ENCODE data around the gene PFDN1. TPM values are rescaled to one million over a fixed set of nuclear protein-coding genes. Genes with fewer than 3 reads are reported as not detected.
"Not testable (repeated sequence)": the region's sequence is repeated elsewhere in the genome, so short reads cannot be mapped to it uniquely, and the experiment has no call there.

Gene PFDN1
- total RNA-seq, 1 experiment from 2014 or later, result 54.4 TPM

- in situ Hi-C loops (cut with HindIII; ENCODE audit: low pct_unique_long_range_greater_than_20kb, low sequenced_read_pairs), result no loop called here
- ChIA-PET CTCF (interaction anchor here (0.6 to 5.1 kb wide), 8 partner anchors 8 to 157 kb away, joined by 4 to 79 read pairs (median 6); partner anchors contain the start of gene PFDN1), POLR2A (no interaction called here)
Measured at GRCh38 chr5:140344683-140345423, 42.0 kb upstream of the PFDN1 start.

GRCh38 chr5:140343849-140344248 is 40.9 kb upstream of the PFDN1 start:
- in situ Hi-C loops (cut with HindIII; ENCODE audit: low pct_unique_long_range_greater_than_20kb, low sequenced_read_pairs), result not testable (repeated sequence)

More at GRCh38 chr5:140344683-140345423, 42.0 kb upstream of the PFDN1 start:
- no peaks in the 10 kb centered on the region for H3K9me3 ChIP-seq (ENCODE audit: control insufficient read depth, insufficient read depth, low read depth, low read length)
- H3K27me3 ChIP-seq (ENCODE audit: control insufficient read depth, insufficient read depth, low read length), result no peaks in the 10 kb centered on the region
- no TSS peak for BruUV-seq (replicated peaks)
- peak overlapping the region; percentile 63 to 68 for H3K4me3 ChIP-seq (ENCODE audit: low read depth in 2 of 2, low read length in 2 of 2)
- H3K4me1 ChIP-seq (ENCODE audit: control insufficient read depth, insufficient read depth, low read length), result peaks cover 14% of the 10 kb centered on the region
- ATAC-seq (no peak), DNase-seq (ENCODE audit: low read depth, low spot score) (no peak)
- no peak overlapping the region; the same call in 1 of the 2 replicates for H3K27ac ChIP-seq (ENCODE audit: low read length)
- intact Hi-C loops (cut with micrococcal nuclease; ENCODE audit: unreplicated experiment), result no loop called here
- TF ChIP-seq SIN3A (IDR thresholded peaks at IDR 0.05; ENCODE audit: borderline replicate concordance, insufficient read depth, low read depth, low read length), result no peak
- TF ChIP-seq, protein P1, sequence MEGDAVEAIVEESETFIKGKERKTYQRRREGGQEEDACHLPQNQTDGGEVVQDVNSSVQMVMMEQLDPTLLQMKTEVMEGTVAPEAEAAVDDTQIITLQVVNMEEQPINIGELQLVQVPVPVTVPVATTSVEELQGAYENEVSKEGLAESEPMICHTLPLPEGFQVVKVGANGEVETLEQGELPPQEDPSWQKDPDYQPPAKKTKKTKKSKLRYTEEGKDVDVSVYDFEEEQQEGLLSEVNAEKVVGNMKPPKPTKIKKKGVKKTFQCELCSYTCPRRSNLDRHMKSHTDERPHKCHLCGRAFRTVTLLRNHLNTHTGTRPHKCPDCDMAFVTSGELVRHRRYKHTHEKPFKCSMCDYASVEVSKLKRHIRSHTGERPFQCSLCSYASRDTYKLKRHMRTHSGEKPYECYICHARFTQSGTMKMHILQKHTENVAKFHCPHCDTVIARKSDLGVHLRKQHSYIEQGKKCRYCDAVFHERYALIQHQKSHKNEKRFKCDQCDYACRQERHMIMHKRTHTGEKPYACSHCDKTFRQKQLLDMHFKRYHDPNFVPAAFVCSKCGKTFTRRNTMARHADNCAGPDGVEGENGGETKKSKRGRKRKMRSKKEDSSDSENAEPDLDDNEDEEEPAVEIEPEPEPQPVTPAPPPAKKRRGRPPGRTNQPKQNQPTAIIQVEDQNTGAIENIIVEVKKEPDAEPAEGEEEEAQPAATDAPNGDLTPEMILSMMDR (IDR thresholded peaks at IDR 0.05), result no peak
- no peak for TF ChIP-seq REST (IDR thresholded peaks at IDR 0.05; ENCODE audit: insufficient read depth in 1 of 2, low read depth in 2 of 2, low read length in 1 of 2)
- no peak for TF ChIP-seq POLR2AphosphoS5 (IDR thresholded peaks at IDR 0.05; ENCODE audit: low read depth, low read length)
- no peak for TF ChIP-seq TCF7L2 (IDR thresholded peaks at IDR 0.05; ENCODE audit: low read depth, low read length)
- H3K36me3 ChIP-seq (ENCODE audit: control insufficient read depth, insufficient read depth, low read length), result no peaks in the 10 kb centered on the region

GRCh38 chr5:140342896-140343295 is 40.0 kb upstream of the PFDN1 start:
- ChIA-PET POLR2A (interaction anchor here (0.6 kb wide), 1 partner anchor 15 kb away, joined by 13 read pairs; no protein-coding TSS in a partner anchor), CTCF (no interaction called here)
- no TSS peak for BruUV-seq (replicated peaks)
- ATAC-seq (no peak), DNase-seq (ENCODE audit: low read depth, low spot score) (no peak)
- no peaks in the 10 kb centered on the region for H3K9me3 ChIP-seq (ENCODE audit: control insufficient read depth, insufficient read depth, low read depth, low read length)
- H3K4me3 ChIP-seq (ENCODE audit: low read depth in 2 of 2, low read length in 2 of 2), result no peak overlapping the region
- in situ Hi-C loops (cut with HindIII; ENCODE audit: low pct_unique_long_range_greater_than_20kb, low sequenced_read_pairs), result no loop called here
- peaks cover 14% of the 10 kb centered on the region for H3K4me1 ChIP-seq (ENCODE audit: control insufficient read depth, insufficient read depth, low read length)
- no peaks in the 10 kb centered on the region for H3K27me3 ChIP-seq (ENCODE audit: control insufficient read depth, insufficient read depth, low read length)
- TF ChIP-seq POLR2AphosphoS5 (IDR thresholded peaks at IDR 0.05; ENCODE audit: low read depth, low read length) (no peak), REST (IDR thresholded peaks at IDR 0.05; ENCODE audit: insufficient read depth in 1 of 2, low read depth in 2 of 2, low read length in 1 of 2) (no peak), SIN3A (IDR thresholded peaks at IDR 0.05; ENCODE audit: borderline replicate concordance, insufficient read depth, low read depth, low read length) (no peak), TCF7L2 (IDR thresholded peaks at IDR 0.05; ENCODE audit: low read depth, low read length) (no peak)
- TF ChIP-seq, protein P1 (IDR thresholded peaks at IDR 0.05), result no peak
- no peak overlapping the region for H3K27ac ChIP-seq (ENCODE audit: low read length)
- no peaks in the 10 kb centered on the region for H3K36me3 ChIP-seq (ENCODE audit: control insufficient read depth, insufficient read depth, low read length)
- intact Hi-C loops (cut with micrococcal nuclease; ENCODE audit: unreplicated experiment), result no loop called here

More at GRCh38 chr5:140343849-140344248, 40.9 kb upstream of the PFDN1 start:
- POLR2A ChIA-PET; intact Hi-C loops (cut with micrococcal nuclease; ENCODE audit: unreplicated experiment); H3K4me3 ChIP-seq (ENCODE audit: low read depth in 2 of 2, low read length in 2 of 2); H3K27me3 ChIP-seq (ENCODE audit: control insufficient read depth, insufficient read depth, low read length); H3K27ac ChIP-seq (ENCODE audit: low read length); ATAC-seq; BruUV-seq (replicated peaks); DNase-seq (ENCODE audit: low read depth, low spot score); H3K9me3 ChIP-seq (ENCODE audit: control insufficient read depth, insufficient read depth, low read depth, low read length); H3K36me3 ChIP-seq (ENCODE audit: control insufficient read depth, insufficient read depth, low read length): not testable (repeated sequence)
- H3K4me1 ChIP-seq (ENCODE audit: control insufficient read depth, insufficient read depth, low read length), result peaks cover 14% of the 10 kb centered on the region
- CTCF ChIA-PET, result interaction anchor here (5.1 kb wide), 1 partner anchor 100 kb away, joined by 79 read pairs; no protein-coding TSS in a partner anchor
